Fibroblast of lung (primary cell): ENCODE data around the gene LRMDA.

Experiments
- CTCF ChIP-seq, 2 donors: IDR thresholded peaks in 1 of 2; conservative IDR thresholded peaks in 1 of 2; 1 replicate in 1 of 2; 2 replicates in 1 of 2; pipeline ENCODE4 v1.5.1; 2011 to 2012; ENCODE audit warnings: low read length in 2 of 2, control low read depth in 1 of 2, inconsistent platforms in 1 of 2, low read depth in 1 of 2, mild to moderate bottlenecking in 1 of 2
- EZH2 ChIP-seq: IDR thresholded peaks from 2 replicates; pipeline ENCODE4 v1.5.1; 2012; ENCODE audit warnings: low read length, control low read depth, mild to moderate bottlenecking; ENCODE audit errors: missing control alignments

- no peak for TF ChIP-seq CTCF (conservative IDR thresholded peaks at IDR 0.05 in 1 of 2, IDR thresholded peaks at IDR 0.05 in 1 of 2; ENCODE audit: low read depth in 1 of 2, low read length in 2 of 2)
- no peak for TF ChIP-seq EZH2
These were observed 770.5 kb downstream of the LRMDA start for GRCh38 chr10:76201962-76202361.
